ENCODE results near the gene ATP1A2.

GRCh38 chr1:160168609-160169369 is 53.2 kb downstream of the ATP1A2 start:
- no peak for TF ChIP-seq CTCF (IDR thresholded peaks at IDR 0.05)
- TF ChIP-seq EZH2 (IDR thresholded peaks at IDR 0.05; ENCODE audit: borderline replicate concordance, insufficient read depth, low read depth, low read length, poor library complexity, severe bottlenecking) = no peak
